NT2/D1 (cell line): Measurements from ENCODE around the gene ACIN1.

Experiments
- SUZ12 ChIP-seq: IDR thresholded peaks from 2 replicates; pipeline ENCODE4 v1.6.1; 2011; ENCODE audit not compliant: insufficient read length, insufficient read depth; ENCODE audit errors: extremely low read depth
- YY1 ChIP-seq: IDR thresholded peaks from 2 replicates; pipeline ENCODE4 v1.6.1; 2011; ENCODE audit not compliant: insufficient read length, insufficient read depth
- ZNF274 ChIP-seq: IDR thresholded peaks from 2 replicates; pipeline ENCODE4 v1.6.1; 2011; ENCODE audit warnings: mild to moderate bottlenecking, low read depth, low read length

GRCh38 chr14:23067847-23068788 is 26.8 kb downstream of the ACIN1 start:
- TF ChIP-seq YY1 (no peak), ZNF274 (no peak), SUZ12 (no peak)
